GM18858 (cell line): ENCODE measurements around the gene FNDC1.

ENCODE experiments used
- ATAC-seq: cut with Tn5 transposase; IDR thresholded peaks from one replicate; pipeline ENCODE4 v1.9.1; 2021; ENCODE audit not compliant: unreplicated experiment

The FNDC1 gene

GRCh38 chr6:159204605-159205004 lies 35.4 kb downstream of the FNDC1 start:
- no peak for ATAC-seq

DNA sequence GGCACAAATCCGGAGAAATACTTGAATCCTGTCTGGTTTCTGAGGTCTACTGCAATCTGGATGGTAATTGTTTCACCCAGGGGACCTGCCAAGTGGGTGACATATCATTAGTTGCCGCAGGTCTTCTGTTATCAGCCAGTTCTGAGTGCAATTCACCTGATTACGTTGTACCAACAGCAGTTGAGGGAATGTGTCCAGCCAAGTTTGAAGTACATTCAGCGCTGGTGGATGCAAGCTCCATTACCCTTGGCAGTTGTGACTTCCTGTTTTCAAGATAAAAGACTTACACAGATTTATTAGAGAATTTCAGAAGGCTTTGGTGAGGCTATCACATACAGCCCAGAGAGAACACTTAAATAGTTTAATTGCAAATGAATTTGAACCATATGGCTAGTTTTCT lies 42.8 kb downstream of the FNDC1 start:
- ATAC-seq, result no peak

GRCh38 chr6:159212525-159213280 lies 43.5 kb downstream of the FNDC1 start:
- ATAC-seq, result no peak

- no peak for ATAC-seq
Measured at GRCh38 chr6:159213405-159213804, 44.2 kb downstream of the FNDC1 start.

DNA sequence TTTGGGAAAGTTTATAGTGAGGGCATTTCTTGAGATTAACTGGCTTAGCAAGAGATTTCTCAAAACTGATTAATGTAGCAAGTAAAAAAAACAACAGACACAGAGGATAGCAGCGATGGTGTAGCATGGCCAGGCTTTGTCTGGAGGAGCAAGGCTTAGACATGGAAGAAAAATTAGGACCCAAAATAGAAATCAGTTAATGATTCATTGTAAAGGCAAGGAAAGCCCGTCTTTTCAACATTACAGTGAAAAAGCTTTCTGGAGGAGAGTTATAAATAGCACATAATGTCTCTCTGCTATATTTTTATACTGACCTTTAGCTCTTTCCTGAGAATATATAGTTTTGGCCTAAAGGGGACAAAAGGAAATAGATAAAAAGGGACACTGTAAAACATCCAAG lies 45.1 kb downstream of the FNDC1 start:
- no peak for ATAC-seq

DNA sequence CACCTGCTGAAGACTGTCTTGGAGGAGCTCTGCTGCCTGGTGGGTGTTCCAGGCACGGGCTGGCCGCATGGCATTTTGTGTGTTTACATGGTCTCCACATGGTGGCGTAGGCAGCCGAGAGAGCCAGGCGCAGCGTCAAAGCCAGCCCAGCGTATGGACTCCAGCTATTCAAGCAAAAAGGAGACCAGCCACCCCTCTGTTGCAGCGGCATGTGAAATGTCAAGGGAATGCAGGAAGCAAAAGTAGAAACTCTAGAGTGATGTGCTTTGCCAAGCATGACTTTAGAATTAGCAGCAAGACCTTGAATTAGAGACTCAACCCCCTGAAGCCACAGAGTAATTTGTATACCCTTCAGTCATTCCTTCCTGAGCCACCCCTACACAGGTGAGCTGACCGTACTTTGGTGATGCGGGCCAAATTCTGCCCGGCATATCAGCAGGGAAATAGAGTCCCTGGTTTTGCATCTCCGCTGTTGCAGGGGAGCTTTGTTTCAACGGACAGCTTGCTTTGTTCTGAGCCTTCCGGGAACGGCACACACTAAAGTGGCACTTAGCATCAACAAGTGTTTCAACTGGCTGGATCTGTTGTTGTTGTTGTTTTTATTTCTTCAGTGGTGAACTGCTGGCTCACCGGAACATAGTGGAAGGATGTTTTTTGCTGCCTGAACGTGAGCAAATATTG lies 48.5 kb downstream of the FNDC1 start:
- no peak for ATAC-seq

DNA sequence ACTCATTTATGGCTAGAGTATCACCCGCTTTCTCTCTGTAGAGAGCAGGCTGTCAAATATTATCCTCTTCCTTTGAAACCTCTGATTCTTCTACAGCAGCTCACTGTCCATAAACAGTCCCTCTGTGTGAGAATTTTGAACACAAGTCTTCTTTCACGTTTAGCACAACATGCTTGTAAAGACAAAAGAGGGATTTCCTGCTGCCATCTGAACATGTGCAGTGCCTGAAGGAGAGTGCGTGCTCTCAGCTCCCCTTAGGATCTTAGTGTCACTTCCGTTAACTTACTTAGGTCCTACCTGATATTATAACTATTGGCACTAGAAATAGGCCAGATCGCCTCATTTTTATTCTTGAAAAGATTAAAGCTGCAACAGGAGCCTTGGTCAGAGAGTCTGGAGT lies 50.9 kb downstream of the FNDC1 start:
- ATAC-seq, result no peak

GRCh38 chr6:159221486-159222170 lies 52.4 kb downstream of the FNDC1 start:
- ATAC-seq, result no peak

DNA sequence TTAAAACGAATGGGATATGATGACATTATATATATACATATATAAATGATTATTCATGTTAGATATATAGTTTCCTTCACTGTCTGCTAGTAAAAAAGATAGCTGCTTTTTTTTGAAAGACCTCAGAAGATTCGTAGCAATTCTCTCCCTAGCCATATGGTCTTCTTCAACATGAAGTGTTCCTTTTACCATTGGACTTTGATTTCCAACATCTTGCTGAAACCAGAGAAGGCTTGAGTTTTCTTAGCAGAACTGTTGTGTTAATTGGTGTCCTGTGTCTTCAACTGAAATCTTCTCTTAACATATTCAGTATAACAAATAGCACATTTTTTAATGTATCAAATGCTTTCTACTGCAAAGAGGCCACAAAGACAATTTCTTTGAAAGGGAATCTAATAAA lies 55.3 kb downstream of the FNDC1 start:
- ATAC-seq, result no peak

DNA sequence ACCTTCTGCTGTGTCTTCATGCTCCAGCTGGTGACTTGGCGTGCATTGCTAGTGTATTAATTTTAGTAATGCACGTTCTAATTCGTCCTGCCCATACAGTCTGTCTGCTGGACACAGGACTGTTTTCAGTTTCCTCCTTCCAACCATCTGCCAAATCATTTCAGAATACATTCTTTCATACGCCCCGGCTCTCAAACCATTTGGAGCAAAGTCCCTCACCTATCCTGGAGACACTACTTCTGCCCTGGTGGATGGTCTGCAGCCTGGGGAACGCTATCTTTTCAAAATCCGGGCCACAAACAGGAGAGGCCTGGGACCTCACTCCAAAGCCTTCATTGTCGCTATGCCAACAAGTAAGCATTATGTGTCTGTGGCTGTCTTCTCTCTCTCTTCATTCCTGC lies 60.5 kb downstream of the FNDC1 start:
- no peak for ATAC-seq

DNA sequence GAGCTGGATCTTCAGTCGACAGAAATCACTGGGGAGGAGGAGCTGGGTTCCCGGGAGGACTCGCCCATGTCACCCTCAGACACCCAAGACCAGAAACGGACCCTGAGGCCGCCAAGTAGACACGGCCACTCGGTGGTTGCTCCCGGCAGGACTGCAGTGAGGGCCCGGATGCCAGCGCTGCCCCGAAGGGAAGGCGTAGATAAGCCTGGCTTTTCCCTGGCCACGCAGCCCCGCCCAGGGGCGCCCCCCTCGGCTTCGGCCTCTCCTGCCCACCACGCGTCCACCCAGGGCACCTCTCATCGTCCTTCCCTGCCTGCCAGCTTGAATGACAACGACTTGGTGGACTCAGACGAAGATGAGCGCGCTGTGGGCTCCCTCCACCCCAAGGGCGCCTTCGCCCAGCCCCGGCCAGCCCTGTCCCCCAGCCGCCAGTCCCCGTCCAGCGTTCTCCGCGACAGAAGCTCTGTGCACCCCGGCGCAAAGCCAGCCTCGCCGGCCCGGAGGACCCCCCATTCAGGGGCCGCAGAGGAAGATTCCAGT lies 63.0 kb downstream of the FNDC1 start:
- no peak for ATAC-seq

DNA sequence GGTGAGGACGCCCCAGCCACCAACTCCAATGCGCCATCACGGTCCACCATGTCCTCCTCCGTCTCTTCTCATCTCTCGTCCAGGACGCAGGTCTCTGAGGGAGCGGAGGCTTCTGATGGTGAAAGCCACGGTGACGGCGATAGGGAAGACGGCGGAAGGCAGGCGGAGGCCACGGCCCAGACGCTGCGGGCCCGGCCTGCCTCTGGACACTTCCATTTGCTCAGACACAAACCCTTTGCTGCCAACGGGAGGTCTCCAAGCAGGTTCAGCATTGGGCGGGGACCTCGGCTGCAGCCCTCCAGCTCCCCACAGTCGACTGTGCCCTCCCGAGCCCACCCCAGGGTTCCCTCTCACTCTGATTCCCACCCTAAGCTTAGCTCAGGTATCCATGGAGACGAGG lies 63.6 kb downstream of the FNDC1 start:
- no peak for ATAC-seq

GRCh38 chr6:159233365-159234101 lies 64.3 kb downstream of the FNDC1 start:
- ATAC-seq, result no peak

GRCh38 chr6:159234102-159234553 lies 64.9 kb downstream of the FNDC1 start:
- ATAC-seq, result no peak

DNA sequence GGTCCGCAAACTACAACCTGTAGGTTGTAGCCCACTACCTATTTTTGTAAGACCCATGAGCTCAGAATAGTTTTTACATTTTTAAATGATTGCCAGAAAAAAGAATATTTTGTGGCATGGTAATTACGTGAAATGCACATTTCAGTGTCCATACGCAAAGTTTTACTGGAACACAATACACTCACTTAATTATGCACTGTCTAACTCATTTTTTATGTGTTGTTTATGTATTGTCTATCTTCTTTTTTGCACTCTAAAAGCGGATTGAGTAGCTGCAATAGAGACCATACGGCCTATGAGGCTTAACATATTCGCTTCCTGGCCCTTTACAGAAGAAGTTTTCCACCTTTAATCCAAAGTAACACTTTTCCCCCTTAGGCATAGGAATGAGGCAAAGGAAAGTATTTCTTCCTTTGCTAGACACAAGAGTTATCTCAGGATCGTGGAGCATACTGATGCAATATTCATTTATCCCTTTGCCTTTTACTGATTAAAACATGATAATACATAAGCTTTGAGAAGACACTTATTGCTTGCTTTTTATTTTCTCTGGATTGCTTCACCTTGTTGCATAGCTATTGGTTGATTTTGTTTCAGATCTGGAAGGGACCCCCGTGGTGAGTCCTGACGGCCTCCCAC lies 69.8 kb downstream of the FNDC1 start:
- ATAC-seq, result no peak

DNA sequence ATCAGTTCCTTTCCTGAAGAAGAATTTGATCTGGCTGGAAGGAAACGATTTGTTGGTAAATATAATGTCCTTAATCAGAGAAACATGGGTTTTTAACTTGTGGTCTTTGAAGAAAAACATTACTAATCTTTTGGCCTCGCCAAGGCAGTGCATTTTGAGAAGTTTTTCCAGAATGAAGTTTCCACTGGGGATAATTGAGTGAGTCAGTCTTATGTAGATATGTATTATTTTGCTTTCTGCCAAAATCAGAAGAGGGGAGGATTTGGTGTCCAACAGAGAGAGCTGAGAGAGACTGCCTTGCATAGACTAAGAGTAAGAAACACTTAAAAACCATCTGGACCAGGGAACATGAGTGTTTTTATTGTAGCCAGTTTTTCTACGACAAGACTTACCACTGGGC lies 79.9 kb downstream of the FNDC1 start:
- no peak for ATAC-seq

GRCh38 chr6:159249752-159250151 lies 80.6 kb downstream of the FNDC1 start:
- no peak for ATAC-seq

- no peak for ATAC-seq
Measured at GRCh38 chr6:159250633-159251032, 81.4 kb downstream of the FNDC1 start.

DNA sequence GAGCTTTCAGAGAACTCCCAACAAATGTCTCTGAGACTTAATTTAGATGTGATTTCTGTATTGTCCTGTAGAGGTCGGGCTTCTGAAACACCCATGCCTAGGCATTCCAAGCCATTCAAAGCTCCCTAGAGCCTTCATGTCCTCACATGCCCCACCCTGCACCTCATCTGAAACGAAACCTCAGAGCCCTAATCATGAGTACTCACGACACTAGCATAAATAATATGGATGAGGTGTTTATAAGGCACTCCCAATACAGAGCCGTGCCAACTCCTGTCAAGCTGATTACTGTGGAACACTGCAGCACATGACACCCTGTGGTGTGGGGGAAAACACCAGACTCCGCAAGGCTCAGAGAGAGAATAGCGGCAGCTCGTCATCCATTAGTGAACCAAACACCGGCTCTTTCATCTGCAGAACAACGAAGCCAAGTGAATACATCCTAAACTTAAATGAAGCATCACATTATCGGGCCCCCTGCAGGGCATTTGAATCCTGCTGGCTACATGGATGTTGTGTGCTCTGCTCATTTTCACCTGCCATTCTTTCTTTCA lies 83.8 kb downstream of the FNDC1 start:
- peak; percentile 80 for ATAC-seq

DNA sequence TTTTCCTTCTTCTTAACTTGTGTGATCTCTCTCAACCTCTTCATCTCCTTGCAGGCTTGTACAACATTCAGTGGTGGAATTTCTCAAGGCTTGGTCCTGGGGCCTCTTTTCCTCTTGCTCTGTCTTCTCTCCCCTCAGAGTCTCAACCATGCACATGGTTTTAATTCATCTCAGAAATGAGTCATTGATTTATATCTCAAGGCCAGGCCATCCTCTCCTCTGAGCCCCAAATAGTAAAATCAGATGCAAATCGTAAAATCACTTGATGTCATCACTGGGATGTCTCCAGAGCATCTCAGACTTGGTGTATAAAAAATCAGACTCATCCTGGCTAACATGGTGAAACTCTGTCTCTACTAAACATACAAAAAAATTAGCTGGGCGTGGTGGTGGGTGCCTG lies 85.0 kb downstream of the FNDC1 start:
- no peak for ATAC-seq
